Stimulated activated CD8-positive, alpha-beta memory T cell treated with anti-CD3 and anti-CD28 coated beads, Interleukin-12 subunit alpha, Interleukin-12 subunit beta, amount 100 ng/mL, for 1 hour (primary cell): ENCODE results near the gene ACVR1.
"Not testable (repeated sequence)": the region's sequence is repeated elsewhere in the genome, so short reads cannot be mapped to it uniquely, and the experiment has no call there.

Source experiments
- DNase-seq: peaks from one replicate; pipeline ENCODE4 v3.0.0-alpha.2; 2020; ENCODE audit warnings: low read depth

Gene ACVR1

DNA sequence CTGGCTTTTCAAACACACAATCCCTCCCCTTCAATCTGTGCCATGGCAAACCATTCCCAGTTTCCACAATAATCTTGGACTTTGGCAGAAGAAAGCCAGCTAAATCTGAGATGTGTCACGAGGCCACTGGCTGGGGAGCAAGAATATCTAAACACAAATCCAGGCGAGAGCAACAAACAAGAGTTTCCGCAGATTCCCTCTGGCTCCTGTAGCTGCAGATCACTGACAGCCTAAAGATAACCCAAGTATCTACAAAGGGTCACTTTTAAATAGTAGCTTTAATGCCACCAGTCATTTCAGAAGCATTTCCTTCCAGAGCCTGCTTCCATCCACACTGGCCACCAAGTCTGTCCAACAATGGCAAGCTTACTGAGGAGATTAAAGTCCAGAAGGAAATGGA, 86.9 kb downstream of the ACVR1 start:
- DNase-seq: no peak

DNA sequence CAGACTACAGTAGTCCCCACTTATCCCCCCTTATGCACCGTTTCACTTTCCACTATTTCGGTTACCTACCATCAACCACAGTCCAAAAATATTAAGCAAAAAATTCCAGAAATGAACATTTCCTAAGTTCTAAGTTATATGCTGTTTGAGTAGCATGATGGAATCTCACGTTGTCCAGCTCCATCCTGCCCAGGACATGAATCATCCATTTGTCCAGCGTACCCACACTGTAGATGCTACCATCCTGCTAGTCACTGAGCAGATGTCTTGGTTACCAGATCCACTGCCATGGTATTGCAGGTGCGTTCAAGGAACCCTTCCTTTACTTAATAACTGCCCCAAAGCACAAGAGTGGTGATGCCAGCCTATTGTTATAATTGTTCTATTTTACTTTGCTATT, 87.9 kb downstream of the ACVR1 start:
- DNase-seq: no peak

GRCh38 chr2:157787364-157787938, 88.7 kb downstream of the ACVR1 start:
- no peak for DNase-seq

GRCh38 chr2:157786663-157787363, 89.3 kb downstream of the ACVR1 start:
- no peak for DNase-seq

- DNase-seq: no peak
Observed at GRCh38 chr2:157785866-157786662, 90.1 kb downstream of the ACVR1 start.

DNA sequence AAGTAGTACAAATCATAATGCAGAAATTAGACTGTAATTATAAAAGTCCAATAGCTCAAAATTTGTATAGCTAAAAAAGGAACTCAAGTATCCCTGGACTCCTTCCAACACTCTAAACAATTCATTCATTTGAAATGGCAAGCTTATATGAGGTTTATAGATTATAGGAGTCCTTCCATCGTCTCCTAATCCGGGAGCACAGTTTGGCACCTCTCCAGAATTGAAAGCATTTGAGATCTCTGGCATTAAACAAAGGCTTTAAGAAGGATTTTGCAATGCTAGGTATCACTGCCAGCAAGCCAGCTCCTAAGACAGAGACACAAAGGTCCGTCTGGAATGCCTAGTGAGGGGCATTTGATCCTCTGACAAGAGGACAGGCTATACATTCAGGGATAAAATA, 90.9 kb downstream of the ACVR1 start:
- DNase-seq: no peak

DNA sequence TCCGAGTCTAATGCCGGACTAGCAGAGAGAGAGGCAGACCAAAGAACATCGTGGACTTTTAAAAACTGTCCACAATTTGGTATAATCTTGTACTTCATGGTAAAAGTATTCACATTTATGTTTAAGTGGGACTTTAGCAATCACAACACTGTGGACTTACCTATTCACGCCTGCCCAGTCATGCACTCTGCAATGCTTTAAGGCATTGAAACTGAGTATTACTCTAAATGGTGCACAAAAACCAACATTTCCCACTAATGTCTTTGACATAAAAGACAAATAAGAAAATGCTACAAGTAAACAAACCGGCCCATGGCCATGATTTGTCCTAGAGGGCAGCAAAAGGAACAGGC, 91.3 kb downstream of the ACVR1 start:
- DNase-seq: no peak

DNA sequence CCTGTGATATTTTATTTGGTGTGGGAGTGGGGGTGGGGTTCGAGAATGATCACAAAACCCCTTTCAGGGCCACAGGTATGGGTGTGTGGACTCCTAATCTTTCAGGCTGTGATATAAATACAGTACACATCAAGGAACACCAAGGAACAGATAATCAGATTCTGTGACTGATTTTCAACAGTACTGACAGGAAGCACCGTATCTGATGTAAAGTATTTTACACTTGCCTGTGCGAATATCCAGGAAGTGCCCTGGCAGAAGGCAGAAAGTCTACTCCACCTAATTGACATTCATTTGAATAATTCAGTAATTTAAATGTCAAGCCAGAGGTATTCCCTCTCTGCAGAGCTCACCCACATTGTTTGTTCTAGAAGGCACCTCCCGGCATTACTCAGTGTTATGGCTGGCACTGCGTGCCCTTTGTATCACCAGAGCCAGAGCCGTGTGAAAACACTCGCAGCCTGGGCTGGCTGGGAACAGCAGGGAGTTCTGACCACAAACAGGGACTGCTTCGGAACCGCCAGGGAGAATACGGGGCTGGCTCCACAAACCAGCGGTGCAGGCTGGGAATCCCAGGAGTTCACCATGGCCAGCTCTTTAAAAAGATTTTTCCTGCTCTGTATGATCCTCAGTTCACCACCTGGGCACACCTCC, 91.8 kb downstream of the ACVR1 start:
- DNase-seq: no peak

DNA sequence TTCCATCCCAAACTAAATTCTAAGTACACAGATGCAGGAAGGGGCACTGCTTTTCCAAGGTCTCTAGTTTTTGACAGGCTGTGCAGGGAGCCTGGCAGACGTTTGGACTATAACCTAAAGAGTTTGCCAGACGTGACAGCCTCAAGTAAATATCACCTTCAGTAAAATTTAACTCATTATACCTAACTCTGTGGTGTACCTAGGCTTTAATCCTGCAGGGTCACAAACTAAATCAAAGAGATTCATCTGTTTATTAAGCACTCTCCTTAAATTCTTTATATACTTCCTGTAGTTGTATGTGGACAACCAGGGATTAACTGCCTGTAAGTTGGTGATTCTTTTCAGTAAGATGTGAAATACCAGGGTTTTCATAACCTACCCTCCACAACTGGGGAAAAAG, 92.9 kb downstream of the ACVR1 start:
- DNase-seq: no peak

GRCh38 chr2:157782057-157782845, 93.9 kb downstream of the ACVR1 start:
- DNase-seq: no peak

DNA sequence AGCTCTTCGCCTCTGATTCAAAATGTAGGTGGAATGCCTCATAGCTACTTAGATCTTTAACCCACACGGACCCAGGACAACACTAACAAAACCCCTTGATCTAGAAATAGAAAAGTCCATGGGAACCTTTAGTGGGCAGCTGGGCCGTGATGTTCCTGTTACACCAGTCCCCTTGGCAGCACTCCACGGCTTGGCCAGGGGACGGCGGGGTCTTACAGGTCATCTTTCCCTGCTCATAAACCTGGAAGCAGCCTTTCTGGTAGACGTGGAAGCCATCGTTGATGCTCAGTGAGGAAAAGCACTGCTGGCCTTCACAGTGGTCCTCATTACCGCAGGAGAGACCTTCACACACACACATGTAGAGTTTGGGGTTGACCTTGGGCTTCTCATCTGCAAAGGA, 95.9 kb downstream of the ACVR1 start:
- DNase-seq: no peak

DNA sequence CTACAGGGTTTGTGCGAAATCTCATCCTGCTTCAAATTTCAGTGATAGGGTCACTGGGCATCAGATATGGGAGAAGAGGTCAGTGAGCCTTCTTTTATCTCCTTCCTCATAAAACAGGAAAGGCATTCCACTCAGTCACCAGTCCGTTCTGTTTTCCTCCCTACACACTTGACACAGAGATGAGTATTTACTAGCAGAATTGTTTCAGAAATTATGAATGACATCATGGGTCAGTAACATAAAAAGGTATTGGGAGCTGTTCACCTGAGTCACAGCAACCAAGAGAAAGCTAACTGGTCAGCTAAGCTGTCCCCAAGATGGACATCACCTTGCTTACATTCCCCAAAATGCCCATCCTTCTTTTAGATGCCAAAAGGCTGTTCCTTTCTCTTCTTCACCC, 96.3 kb downstream of the ACVR1 start:
- DNase-seq: no peak

DNA sequence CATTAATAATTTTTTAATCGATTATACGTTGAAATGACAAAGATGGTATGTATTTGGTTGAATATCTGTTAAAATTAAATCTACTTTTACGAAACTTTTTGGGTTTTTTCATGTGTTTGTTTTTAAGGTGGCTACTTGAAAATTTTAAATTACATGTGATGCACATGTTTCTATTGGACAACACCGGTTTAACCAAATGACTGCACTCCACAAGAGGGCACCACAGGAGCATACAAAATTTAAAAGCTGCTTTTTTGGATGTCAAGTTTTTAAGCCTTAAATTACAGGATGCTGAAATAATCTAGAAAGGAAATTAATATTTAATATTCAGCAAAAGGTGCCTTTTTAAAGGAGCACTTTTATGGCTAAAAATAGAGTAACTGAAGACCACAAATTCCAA, 98.7 kb downstream of the ACVR1 start:
- peak; percentile 20 for DNase-seq

- DNase-seq: no peak
Observed at GRCh38 chr2:157771234-157771633, 104.9 kb downstream of the ACVR1 start.

DNA sequence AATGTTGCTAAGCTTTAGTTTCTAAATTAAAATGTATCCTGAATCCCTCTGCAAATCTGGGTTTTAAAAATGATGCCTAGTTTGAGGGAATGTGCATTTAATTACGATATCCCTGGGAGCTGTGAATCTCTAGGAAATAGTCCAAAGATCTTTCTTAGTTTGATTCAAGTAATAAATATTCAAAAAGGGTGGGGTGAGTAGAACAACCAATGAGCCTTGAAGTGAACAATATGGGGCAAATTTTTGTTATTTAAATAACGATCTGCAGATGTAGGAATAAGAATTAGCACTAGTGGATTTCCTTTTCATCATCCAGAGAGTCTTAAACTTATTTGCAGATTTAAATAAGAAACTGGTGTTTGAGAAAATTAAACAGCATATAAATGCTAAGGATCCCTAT, 106.3 kb downstream of the ACVR1 start:
- no peak for DNase-seq

DNA sequence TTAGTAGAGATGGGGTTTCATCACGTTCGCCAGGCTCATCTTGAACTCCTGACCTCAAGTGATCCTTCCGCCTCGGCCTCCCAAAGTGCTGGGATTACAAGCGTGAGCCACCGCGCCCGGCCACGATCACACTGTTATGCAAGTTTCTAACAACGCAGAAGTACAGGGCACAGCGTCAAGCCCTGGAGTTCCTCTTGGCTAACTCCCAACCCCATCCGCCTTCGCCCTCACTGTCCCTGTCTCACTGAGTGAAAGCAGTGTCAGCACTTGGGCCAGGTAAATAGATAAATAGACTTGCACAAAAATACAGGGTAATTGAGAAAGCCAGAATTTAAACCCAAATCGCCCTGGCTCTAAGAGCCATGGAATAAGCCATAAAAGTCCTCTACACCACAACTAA, 111.7 kb downstream of the ACVR1 start:
- no peak for DNase-seq

- DNase-seq: no peak
Observed at GRCh38 chr2:157761520-157761919, 114.6 kb downstream of the ACVR1 start.

- no peak for DNase-seq
Observed at GRCh38 chr2:157760949-157761348, 115.2 kb downstream of the ACVR1 start.

DNA sequence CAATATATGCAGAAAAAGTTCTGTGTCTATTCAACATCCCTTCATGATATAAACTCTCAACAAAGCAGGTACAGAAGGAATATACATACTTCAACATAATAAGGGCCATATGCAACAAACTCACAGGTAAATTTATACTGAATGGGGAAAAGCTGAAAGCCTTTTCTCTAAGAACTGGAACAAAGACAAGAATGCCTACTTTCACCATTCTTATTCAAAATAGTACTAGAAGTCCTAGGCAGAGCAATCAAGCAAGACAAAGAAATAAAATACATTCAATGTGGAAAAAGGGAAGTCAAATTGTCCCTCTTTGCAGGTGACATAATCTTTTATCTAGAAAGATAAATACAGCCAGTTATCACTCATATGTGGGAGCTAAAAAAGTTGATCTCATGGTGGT, 116.3 kb downstream of the ACVR1 start:
- no peak for DNase-seq

DNA sequence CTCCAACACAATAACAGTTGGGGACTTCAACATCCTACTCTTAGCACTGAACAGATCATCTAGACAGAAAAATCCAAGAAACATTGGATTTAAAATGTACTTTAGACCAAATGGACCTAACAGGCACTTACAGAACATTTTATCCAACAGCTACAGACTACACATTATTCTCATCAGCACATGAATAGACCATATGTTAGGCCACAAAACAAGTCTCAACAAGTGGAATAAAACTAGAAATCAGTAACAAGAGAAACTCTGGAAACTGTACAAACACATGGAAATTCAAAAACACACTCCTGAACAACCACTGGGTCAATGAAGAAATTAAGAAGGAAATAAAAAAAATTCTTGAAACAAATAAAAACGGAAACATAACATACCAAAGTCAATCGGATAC, 117.5 kb downstream of the ACVR1 start:
- DNase-seq: no peak

- no peak for DNase-seq
Observed at GRCh38 chr2:157757500-157757899, 118.6 kb downstream of the ACVR1 start.

GRCh38 chr2:157756447-157756846, 119.7 kb downstream of the ACVR1 start:
- not testable (repeated sequence) for DNase-seq
